Amniotic stem cell (primary cell): Measurements from ENCODE around the gene SKOR1.

Experiments used
- DNase-seq: peaks from one replicate; lab custom pipeline; 2025; lab: John Stamatoyannopoulos, UW

The SKOR1 gene

GRCh38 chr15:67818464-67818863, 6.8 kb upstream of the SKOR1 start:
- DNase-seq = no peak

DNA sequence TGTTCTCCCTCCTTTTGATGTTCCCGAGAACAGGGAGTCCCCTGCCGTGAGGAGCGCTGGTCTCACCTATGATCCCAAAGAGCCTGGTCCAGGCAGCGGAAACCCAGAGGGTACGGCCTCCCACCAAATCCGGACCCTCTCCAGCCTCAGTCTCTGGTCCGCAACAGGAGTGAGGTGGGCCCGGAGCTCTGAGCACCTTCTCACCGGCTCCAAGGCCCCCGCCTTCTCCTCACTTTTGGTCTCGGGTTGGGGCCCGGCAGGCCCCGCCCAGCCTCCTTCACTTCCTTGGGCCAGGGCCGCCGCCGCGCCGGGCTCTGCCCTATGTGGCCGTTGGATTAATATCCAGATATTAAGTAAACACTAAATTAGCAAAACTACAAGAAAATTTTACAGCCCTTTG, 5.7 kb upstream of the SKOR1 start:
- no peak for DNase-seq

DNA sequence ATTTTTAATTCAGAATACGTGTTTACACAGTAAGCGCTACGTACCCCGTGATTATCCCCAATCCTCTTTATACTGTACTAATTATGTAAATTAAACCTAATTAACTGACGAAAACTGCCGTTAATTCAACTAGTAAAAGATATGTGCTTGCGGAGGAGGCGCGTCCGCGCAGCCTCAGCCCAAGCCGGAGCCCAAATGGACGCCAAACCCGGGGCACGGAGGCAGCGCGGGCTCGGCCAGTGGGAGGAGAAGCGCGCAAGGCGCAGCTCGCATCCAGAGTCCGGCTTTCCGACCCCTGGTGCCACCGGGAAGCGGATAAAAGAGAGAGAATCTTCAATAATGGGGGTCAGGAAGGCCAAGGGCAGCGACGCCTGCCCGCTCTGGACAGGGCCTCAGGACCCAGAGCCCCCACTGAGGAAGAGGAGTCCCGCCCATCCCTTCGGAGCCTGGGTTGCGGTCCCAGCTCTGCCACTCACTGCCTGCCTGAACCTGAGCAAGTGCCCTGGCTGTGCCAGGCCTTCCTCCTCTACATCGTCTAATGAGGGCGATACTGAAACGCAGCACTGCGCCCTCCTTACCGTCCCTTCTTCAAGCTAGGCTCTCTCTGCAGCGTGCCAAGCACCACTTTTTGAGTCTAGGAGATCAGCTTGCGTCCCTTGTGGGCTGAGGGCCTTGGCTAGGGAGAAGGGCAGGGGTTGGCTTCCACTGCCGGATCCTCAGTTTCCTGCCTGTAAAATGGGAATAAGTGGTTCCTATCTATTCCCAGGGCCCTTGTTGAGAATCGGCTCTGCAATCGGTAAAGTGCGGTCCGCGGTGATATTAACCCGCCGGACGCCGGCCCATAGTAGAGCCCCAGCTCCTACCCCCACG, 5.0 kb upstream of the SKOR1 start:
- DNase-seq = no peak

- DNase-seq = no peak
Measured at GRCh38 chr15:67820992-67821783, 4.1 kb upstream of the SKOR1 start.

GRCh38 chr15:67821784-67822440, 3.4 kb upstream of the SKOR1 start:
- no peak for DNase-seq

DNA sequence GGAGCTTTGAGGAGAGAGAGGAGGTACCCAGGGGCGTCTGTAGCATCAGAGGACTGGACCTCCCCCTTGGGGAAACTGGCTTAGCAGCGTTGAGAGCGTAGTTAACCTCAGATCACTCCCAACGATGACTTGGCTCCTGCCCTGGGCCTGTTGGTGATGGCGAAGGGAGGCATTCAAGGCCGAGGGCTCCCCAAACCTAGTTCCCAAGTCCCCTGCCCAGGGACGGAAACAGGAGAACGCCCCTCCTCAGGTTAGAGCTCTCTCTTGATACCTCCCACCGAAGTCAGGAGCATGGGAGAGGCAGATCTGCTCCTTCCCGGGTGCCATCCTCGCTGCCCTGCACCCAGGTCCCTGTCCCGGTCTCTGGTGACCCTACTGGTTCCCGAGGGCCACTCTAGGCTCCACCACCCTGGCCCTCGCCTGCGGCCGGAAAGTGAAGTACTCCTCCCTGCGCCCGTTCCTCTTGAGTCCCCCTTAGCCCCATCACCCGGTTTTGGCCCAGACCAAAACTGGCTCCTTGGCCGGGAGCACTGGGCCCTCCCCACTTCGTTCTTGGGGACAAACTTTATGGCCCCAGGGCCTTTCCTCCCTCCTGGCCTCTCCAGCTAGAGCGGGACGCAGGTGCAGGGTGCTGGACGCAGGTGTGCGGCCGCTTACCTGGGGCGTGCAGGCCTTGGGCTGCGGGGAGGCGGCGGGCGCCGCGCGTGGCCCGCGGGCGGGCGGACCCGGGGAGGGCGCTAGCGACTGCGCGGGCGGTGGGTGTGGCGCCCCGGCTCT, 2.6 kb upstream of the SKOR1 start:
- DNase-seq = no peak

GRCh38 chr15:67823314-67824196, 1.8 kb upstream of the SKOR1 start:
- no peak for DNase-seq

DNA sequence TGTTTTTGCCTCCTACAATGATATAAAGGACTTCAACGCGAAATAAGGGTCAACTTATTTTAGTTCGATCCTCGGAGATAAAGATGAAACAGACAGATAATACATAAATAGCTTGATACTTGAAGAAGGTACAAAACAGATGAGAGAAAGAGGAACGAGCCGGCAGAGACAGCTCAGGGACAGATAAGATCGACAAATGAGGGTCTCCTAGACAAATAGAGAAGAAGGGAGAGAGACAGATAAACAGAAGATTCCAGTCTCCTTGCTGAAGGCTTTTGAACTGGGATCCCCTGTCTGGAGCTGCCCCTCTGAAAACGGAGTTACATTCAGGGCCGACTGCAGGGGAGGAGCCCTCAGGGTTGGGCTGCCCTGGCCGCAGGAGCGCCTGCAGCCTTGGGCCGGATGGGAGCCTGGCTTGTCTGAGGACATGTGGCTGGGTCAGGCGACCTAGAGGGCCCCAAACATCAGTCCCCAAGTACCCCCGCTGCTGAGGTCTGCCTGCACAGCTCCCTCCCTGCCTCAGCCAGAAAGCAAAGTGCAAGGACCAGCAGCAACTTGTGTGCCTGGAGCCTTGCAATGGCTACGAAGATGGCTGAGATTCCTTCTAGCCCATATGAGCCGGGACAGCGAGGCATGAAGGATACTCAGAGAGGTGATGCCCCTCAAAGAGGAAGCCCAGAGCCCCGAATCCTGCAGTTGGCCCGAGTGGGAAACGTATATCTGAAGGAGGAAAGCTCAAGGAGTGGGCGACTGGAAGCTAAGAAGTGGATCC, 926 bp upstream of the SKOR1 start:
- no peak for DNase-seq

DNA sequence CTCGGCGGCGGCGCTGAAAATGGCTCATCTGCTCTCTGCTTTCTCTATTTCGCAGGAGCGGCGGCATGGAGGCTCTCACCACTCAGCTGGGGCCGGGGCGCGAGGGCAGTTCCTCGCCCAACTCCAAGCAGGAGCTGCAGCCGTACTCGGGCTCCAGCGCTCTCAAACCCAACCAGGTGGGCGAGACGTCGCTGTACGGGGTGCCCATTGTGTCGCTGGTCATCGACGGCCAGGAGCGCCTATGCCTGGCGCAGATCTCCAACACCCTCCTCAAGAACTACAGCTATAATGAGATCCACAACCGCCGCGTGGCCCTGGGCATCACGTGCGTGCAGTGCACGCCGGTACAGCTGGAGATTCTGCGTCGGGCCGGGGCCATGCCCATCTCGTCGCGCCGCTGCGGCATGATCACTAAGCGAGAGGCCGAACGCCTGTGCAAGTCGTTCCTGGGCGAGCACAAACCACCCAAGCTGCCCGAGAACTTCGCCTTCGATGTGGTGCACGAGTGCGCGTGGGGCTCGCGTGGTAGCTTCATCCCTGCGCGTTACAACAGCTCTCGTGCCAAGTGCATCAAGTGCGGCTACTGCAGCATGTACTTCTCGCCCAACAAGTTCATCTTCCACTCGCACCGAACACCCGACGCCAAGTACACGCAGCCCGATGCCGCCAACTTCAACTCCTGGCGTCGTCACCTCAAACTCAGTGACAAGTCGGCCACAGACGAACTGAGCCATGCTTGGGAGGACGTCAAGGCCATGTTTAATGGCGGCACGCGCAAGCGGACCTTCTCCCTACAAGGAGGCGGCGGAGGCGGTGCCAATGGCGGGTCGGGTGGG, 790 bp downstream of the SKOR1 start:
- DNase-seq = no peak

DNA sequence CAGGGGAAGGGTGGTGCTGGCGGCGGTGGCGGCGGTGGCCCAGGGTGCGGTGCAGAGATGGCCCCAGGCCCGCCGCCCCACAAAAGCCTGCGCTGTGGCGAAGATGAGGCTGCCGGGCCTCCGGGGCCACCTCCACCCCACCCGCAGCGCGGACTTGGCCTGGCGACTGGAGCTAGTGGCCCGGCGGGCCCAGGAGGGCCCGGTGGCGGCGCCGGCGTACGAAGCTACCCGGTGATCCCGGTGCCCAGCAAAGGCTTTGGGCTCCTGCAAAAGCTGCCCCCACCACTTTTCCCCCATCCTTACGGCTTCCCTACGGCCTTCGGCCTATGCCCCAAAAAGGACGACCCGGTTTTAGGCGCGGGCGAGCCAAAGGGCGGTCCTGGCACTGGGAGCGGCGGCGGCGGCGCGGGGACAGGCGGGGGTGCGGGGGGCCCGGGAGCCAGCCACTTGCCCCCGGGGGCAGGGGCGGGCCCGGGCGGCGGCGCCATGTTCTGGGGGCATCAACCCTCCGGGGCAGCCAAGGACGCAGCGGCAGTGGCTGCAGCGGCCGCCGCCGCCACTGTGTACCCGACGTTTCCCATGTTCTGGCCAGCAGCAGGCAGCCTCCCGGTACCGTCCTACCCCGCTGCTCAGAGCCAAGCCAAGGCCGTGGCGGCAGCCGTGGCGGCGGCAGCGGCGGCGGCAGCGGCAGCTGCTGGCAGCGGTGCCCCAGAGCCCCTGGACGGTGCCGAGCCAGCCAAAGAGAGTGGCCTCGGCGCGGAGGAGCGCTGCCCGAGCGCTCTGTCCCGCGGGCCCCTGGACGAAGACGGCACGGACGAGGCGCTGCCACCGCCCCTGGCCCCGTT, 1.6 kb downstream of the SKOR1 start:
- DNase-seq = no peak

- no peak for DNase-seq
Measured at GRCh38 chr15:67827562-67828277, 2.4 kb downstream of the SKOR1 start.

DNA sequence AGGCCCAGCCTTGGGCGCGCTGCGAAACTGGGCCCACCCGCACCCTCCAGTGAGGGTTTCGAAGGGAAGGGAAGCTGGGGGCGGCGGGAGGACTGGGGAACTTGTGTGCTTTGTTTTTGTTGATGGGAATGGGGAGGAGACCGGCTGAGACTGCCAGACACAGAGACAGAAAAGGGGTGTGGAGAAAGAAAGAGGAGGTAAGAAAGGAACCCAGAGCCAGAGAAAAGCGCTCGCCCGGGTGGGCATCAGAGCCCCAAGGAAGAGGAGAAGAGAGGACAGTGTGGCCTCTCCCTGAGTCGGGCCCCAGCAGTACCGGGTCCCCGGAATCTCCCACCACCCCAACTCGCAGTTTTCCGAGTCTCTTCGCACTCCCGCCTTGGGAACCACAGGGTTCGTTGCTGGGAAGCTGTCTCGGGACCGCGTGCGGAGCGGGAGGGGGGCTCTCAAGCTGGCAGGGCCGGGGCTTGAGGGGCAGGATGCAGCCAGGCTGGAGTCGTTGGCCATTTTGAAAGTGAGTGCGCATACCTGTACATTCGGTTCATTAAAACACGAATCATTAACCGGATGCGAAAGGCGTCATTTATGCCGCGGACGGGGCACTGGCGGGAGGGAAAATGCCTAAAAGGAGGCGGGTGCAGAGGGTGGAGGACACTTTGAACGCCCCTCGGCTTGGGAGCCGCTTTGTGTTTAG, 3.1 kb downstream of the SKOR1 start:
- DNase-seq = no peak

DNA sequence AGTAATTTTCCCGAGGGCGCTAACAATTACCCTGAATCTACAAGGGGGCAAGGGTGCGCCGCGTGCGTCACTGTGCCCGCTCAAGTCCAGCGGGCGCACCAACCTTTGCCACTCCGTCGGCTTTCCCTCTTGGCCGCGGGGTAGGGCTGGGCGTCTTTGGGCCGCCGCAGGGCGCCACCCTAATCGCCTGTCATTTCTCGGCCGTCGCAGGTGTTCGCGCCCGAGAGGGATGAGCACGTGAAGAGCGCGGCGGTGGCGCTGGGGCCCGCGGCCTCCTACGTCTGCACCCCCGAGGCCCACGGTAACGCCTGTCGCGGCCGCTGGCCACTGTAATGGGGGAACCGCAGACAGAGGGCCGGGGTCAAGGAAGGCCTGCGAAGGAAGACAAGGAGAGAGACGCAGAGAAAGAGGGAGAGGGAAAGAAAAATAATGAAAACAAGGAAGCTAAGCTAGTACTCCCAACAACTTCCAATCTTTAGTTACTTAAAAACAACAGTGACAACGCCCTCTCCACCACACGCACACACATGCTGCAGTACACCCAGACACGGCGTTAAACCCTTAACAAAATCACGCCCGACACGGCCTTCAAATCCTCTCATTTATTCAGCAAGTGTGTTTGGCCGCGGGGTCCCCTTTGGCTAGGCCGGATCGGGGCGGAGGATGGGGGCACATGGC, 3.8 kb downstream of the SKOR1 start:
- no peak for DNase-seq

DNA sequence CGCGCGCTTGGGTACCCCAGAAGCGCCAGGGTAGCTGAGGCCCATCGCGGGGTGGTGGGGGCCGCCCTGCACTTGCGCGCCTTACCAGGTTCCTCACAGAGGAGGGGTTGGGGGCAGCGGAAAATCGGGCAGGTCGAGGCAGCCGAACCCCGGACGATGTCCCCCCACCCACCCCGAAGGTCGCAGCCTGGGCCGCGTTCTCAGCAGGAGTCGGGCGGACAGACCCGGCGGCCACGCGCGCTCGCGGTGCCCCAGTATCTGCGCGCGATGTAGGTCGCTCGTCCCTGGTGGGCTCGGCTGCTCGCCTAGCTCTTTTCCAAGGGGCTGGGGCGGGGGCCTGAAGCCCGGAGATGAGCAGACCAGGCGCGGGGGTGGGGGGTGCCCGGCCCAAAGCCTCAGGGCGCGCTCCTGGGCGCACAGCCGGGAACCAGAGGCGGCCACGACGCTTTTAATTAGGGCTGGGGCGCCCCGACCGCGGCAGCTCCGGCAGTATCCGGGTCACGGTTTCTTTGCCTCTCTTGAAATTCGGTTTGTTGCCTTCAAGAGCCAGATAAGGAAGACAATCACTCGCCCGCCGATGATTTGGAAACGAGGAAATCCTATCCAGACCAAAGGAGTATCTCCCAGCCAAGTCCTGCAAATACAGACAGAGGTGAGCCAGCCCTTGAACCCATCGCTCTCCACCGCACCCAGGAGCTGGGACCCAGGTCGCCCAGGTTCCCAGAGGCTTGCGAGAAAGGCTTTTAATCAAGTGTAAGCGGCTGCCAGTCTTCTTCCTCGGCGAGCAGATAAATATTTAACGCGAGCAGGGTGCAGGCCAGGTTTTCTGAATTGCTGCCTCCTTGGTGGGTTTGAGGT, 4.6 kb downstream of the SKOR1 start:
- no peak for DNase-seq

GRCh38 chr15:67831363-67831762, 6.1 kb downstream of the SKOR1 start:
- DNase-seq = no peak
